ENCODE results near the gene SLC22A14.

DNA sequence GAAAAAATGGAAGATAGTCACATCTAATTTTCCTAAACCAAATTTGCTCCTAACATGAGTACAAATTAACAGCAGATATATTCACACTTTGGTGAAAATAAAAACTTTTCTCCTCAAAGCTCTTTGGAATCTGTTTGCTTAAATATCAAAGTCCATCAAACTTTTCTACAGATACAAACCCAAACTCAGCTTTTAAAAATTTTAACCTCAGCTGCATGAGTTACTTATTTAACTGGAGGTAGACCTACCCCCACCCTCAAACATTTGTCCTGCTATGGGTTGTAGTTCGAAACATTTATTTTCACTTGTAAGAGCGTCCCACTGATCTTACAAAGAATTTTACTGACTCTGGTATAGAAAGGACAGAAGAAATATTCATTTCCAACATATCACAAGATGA, 55.6 kb downstream of the SLC22A14 start:
- TF ChIP-seq POLR2A (IDR thresholded peaks at IDR 0.05; ENCODE audit: low read length) (no peak), GATA1 (IDR thresholded peaks at IDR 0.05; ENCODE audit: low read depth, low read length) (no peak)

All from erythroblast (primary cell).